ENCODE data around the gene DOCK4. TPM values are rescaled to one million over a fixed set of nuclear protein-coding genes. Genes with fewer than 3 reads are reported as not detected.

Gene DOCK4
- total RNA-seq, 1 donor from 2014 or later: 44.1 TPM

GRCh38 chr7:111744501-111745155 lies 461.6 kb downstream of the DOCK4 start:
- H3K9me3 Mint-ChIP-seq (ENCODE audit: unreplicated experiment): peaks cover 5% of the 10 kb centered on the region
- TF ChIP-seq CTCF (IDR thresholded peaks at IDR 0.05): no peak
- no peak overlapping the region for H3K27ac Mint-ChIP-seq (ENCODE audit: unreplicated experiment)
- H3K27me3 Mint-ChIP-seq (ENCODE audit: unreplicated experiment): no peaks in the 10 kb centered on the region
- peaks cover 29% of the 10 kb centered on the region for H3K36me3 Mint-ChIP-seq (ENCODE audit: unreplicated experiment)
- H3K4me1 Mint-ChIP-seq (ENCODE audit: unreplicated experiment): peaks cover 18% of the 10 kb centered on the region
- no peak for DNase-seq (ENCODE audit: extremely low spot score, unreplicated experiment)
- no peak overlapping the region for H3K4me3 Mint-ChIP-seq (ENCODE audit: unreplicated experiment)

GRCh38 chr7:111743244-111743847 lies 462.9 kb downstream of the DOCK4 start:
- Mint-ChIP-seq H3K36me3 (ENCODE audit: unreplicated experiment) (peaks cover 28% of the 10 kb centered on the region), H3K27ac (ENCODE audit: unreplicated experiment) (no peak overlapping the region), H3K27me3 (ENCODE audit: unreplicated experiment) (no peaks in the 10 kb centered on the region), H3K4me1 (ENCODE audit: unreplicated experiment) (peaks cover 18% of the 10 kb centered on the region), H3K4me3 (ENCODE audit: unreplicated experiment) (no peak overlapping the region), H3K9me3 (ENCODE audit: unreplicated experiment) (no peaks in the 10 kb centered on the region)
- no peak for DNase-seq (ENCODE audit: extremely low spot score, unreplicated experiment)
- no peak for TF ChIP-seq CTCF (IDR thresholded peaks at IDR 0.05)

GRCh38 chr7:111741811-111742240 lies 464.4 kb downstream of the DOCK4 start:
- Mint-ChIP-seq H3K4me1 (ENCODE audit: unreplicated experiment) (peaks cover 18% of the 10 kb centered on the region), H3K4me3 (ENCODE audit: unreplicated experiment) (no peak overlapping the region), H3K27me3 (ENCODE audit: unreplicated experiment) (no peaks in the 10 kb centered on the region), H3K27ac (ENCODE audit: unreplicated experiment) (no peak overlapping the region), H3K9me3 (ENCODE audit: unreplicated experiment) (no peaks in the 10 kb centered on the region), H3K36me3 (ENCODE audit: unreplicated experiment) (peaks cover 31% of the 10 kb centered on the region)
- peak; percentile 81 for TF ChIP-seq CTCF (IDR thresholded peaks at IDR 0.05)
- DNase-seq (ENCODE audit: extremely low spot score, unreplicated experiment): no peak

- H3K9me3 Mint-ChIP-seq (ENCODE audit: unreplicated experiment): no peaks in the 10 kb centered on the region
- TF ChIP-seq CTCF (IDR thresholded peaks at IDR 0.05): no peak
- no peak overlapping the region for H3K27ac Mint-ChIP-seq (ENCODE audit: unreplicated experiment)
- H3K4me1 Mint-ChIP-seq (ENCODE audit: unreplicated experiment): peaks cover 18% of the 10 kb centered on the region
- no peaks in the 10 kb centered on the region for H3K27me3 Mint-ChIP-seq (ENCODE audit: unreplicated experiment)
- peaks cover 36% of the 10 kb centered on the region for H3K36me3 Mint-ChIP-seq (ENCODE audit: unreplicated experiment)
- no peak for DNase-seq (ENCODE audit: extremely low spot score, unreplicated experiment)
- H3K4me3 Mint-ChIP-seq (ENCODE audit: unreplicated experiment): no peak overlapping the region
Measured at GRCh38 chr7:111740942-111741341, 465.3 kb downstream of the DOCK4 start.

GRCh38 chr7:111736552-111736874 lies 469.7 kb downstream of the DOCK4 start:
- Mint-ChIP-seq H3K9me3 (ENCODE audit: unreplicated experiment) (no peaks in the 10 kb centered on the region), H3K4me1 (ENCODE audit: unreplicated experiment) (peaks cover 13% of the 10 kb centered on the region), H3K27me3 (ENCODE audit: unreplicated experiment) (no peaks in the 10 kb centered on the region), H3K4me3 (ENCODE audit: unreplicated experiment) (no peak overlapping the region), H3K27ac (ENCODE audit: unreplicated experiment) (no peak overlapping the region), H3K36me3 (ENCODE audit: unreplicated experiment) (peaks cover 44% of the 10 kb centered on the region)
- no peak for DNase-seq (ENCODE audit: extremely low spot score, unreplicated experiment)
- no peak for TF ChIP-seq CTCF (IDR thresholded peaks at IDR 0.05)

All from osteocyte (in vitro differentiated cells).